ENCODE measurements around the gene ACTL7A. TPM values are rescaled to one million over a fixed set of nuclear protein-coding genes. Genes with fewer than 3 reads are reported as not detected.

Gene ACTL7A
- total and polyA plus RNA-seq, 2 experiments from 2014 or later = not detected

DNA sequence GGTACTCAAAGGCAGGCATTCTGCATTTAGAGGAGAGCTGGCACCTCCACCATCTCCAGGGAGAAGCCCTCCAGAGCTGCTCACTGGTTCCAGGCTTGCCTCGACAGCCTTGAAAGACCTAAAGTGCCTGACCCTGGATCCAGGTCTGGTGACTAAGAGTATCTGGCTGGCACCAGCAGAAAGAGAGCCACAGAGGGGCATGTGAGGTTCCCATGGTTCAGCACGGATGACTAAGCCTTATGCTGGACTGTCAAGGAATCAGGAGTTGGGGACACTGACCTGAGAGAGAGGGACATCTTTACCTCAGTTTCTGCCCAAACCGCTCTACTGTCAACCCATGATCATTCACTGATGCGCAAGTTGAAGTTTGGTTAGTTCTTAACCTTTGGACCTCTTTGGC, 3.0 kb downstream of the ACTL7A start:
- H3K27ac ChIP-seq (ENCODE audit: low read depth) = no peak overlapping the region
- no peak overlapping the region for H3K4me2 ChIP-seq
- Mint-ChIP-seq H3K4me3 (no peak overlapping the region), H3K9me3 (no peaks in the 10 kb centered on the region), H3K4me1 (no peaks in the 10 kb centered on the region), H3K27ac (no peak overlapping the region), H3K36me3 (ENCODE audit: low read depth) (peaks cover 4% of the 10 kb centered on the region; the same call in 1 of the 3 replicates), H3K27me3 (ENCODE audit: insufficient read depth, low read depth, poor library complexity) (peaks cover 4% of the 10 kb centered on the region)
- H2AFZ ChIP-seq = no peak overlapping the region
- no peaks in the 10 kb centered on the region for H3K36me3 ChIP-seq (ENCODE audit: insufficient read depth)
- no peaks in the 10 kb centered on the region for H3K4me1 ChIP-seq (ENCODE audit: insufficient read depth)
- ATAC-seq (no peak), DNase-seq (ENCODE audit: low spot score) (no peak)
- no peak for TF ChIP-seq POLR2AphosphoS5 (IDR thresholded peaks at IDR 0.05; ENCODE audit: low read depth)
- no peak overlapping the region for H3K4me3 ChIP-seq
- H3F3A ChIP-seq (replicated peaks; ENCODE audit: low read depth) = no peaks in the 10 kb centered on the region
- H3K79me2 ChIP-seq (replicated peaks; ENCODE audit: insufficient read depth) = no peaks in the 10 kb centered on the region
- no peaks in the 10 kb centered on the region for H3K9me2 ChIP-seq (ENCODE audit: insufficient read depth)
- H4K20me1 ChIP-seq (replicated peaks; ENCODE audit: insufficient read depth) = 0 out of 2 replicates have a peak, but pooled peaks cover 1% of the 10 kb centered on the region
- no peaks in the 10 kb centered on the region for H3K27me3 ChIP-seq (ENCODE audit: insufficient read depth)

- H3K79me2 ChIP-seq (replicated peaks; ENCODE audit: insufficient read depth) = no peaks in the 10 kb centered on the region
- H3K27ac Mint-ChIP-seq = no peak overlapping the region
- TF ChIP-seq EZH2 (IDR thresholded peaks at IDR 0.05; ENCODE audit: low read depth, unreplicated experiment) (no peak), POLR2AphosphoS5 (IDR thresholded peaks at IDR 0.05; ENCODE audit: low read depth) (no peak), JUNB (IDR thresholded peaks at IDR 0.05; ENCODE audit: unreplicated experiment) (no peak), ZNF114 (CRISPR knock-in tag; IDR thresholded peaks at IDR 0.05) (no peak), STAT1 (IDR thresholded peaks at IDR 0.05; ENCODE audit: unreplicated experiment) (no peak), CREB1 (CRISPR knock-in tag; IDR thresholded peaks at IDR 0.05; ENCODE audit: low read depth) (no peak), NANOG (IDR thresholded peaks at IDR 0.05; ENCODE audit: borderline replicate concordance) (no peak)
- TF ChIP-seq, protein P1, sequence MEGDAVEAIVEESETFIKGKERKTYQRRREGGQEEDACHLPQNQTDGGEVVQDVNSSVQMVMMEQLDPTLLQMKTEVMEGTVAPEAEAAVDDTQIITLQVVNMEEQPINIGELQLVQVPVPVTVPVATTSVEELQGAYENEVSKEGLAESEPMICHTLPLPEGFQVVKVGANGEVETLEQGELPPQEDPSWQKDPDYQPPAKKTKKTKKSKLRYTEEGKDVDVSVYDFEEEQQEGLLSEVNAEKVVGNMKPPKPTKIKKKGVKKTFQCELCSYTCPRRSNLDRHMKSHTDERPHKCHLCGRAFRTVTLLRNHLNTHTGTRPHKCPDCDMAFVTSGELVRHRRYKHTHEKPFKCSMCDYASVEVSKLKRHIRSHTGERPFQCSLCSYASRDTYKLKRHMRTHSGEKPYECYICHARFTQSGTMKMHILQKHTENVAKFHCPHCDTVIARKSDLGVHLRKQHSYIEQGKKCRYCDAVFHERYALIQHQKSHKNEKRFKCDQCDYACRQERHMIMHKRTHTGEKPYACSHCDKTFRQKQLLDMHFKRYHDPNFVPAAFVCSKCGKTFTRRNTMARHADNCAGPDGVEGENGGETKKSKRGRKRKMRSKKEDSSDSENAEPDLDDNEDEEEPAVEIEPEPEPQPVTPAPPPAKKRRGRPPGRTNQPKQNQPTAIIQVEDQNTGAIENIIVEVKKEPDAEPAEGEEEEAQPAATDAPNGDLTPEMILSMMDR (conservative IDR thresholded peaks at IDR 0.05; ENCODE audit: low read depth in 2 of 2) = no peak
- TF ChIP-seq, protein P2, sequence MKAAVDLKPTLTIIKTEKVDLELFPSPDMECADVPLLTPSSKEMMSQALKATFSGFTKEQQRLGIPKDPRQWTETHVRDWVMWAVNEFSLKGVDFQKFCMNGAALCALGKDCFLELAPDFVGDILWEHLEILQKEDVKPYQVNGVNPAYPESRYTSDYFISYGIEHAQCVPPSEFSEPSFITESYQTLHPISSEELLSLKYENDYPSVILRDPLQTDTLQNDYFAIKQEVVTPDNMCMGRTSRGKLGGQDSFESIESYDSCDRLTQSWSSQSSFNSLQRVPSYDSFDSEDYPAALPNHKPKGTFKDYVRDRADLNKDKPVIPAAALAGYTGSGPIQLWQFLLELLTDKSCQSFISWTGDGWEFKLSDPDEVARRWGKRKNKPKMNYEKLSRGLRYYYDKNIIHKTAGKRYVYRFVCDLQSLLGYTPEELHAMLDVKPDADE (IDR thresholded peaks at IDR 0.05) = no peak
These were observed 3.9 kb downstream of the ACTL7A start for GRCh38 chr9:108866001-108866420.

More at GRCh38 chr9:108866001-108866420, 3.9 kb downstream of the ACTL7A start:
- no peaks in the 10 kb centered on the region for H3K9me2 ChIP-seq (ENCODE audit: insufficient read depth)
- no peaks in the 10 kb centered on the region for H3K27me3 ChIP-seq (ENCODE audit: insufficient read depth)
- no peak overlapping the region for H3K4me2 ChIP-seq
- H3K36me3 ChIP-seq (ENCODE audit: insufficient read depth) = no peaks in the 10 kb centered on the region
- no peaks in the 10 kb centered on the region for H3F3A ChIP-seq (replicated peaks; ENCODE audit: low read depth)
- no peak for ATAC-seq
- H2AFZ ChIP-seq = no peak overlapping the region
- H3K36me3 Mint-ChIP-seq (ENCODE audit: low read depth) = peaks cover 4% of the 10 kb centered on the region; the same call in 1 of the 3 replicates
- H3K27ac ChIP-seq (ENCODE audit: low read depth) = no peak overlapping the region
- H3K27me3 Mint-ChIP-seq (ENCODE audit: insufficient read depth, low read depth, poor library complexity) = peaks cover 4% of the 10 kb centered on the region
- H3K9me3 Mint-ChIP-seq = no peaks in the 10 kb centered on the region
- DNase-seq (ENCODE audit: low spot score) = no peak
- H3K4me3 Mint-ChIP-seq = no peak overlapping the region
- H3K4me1 ChIP-seq (ENCODE audit: insufficient read depth) = no peaks in the 10 kb centered on the region
- no peak overlapping the region for H3K4me3 ChIP-seq
- H3K4me1 Mint-ChIP-seq = no peaks in the 10 kb centered on the region
- H4K20me1 ChIP-seq (replicated peaks; ENCODE audit: insufficient read depth) = 0 out of 2 replicates have a peak, but pooled peaks cover 3% of the 10 kb centered on the region
